Measurements from ENCODE around the gene PARD3. TPM values are rescaled to one million over a fixed set of nuclear protein-coding genes. Genes with fewer than 3 reads are reported as not detected.
"Not testable (repeated sequence)": the region's sequence is repeated elsewhere in the genome, so short reads cannot be mapped to it uniquely, and the experiment has no call there.

The PARD3 gene
- total RNA-seq, 1 donor = 4.8 TPM

DNA sequence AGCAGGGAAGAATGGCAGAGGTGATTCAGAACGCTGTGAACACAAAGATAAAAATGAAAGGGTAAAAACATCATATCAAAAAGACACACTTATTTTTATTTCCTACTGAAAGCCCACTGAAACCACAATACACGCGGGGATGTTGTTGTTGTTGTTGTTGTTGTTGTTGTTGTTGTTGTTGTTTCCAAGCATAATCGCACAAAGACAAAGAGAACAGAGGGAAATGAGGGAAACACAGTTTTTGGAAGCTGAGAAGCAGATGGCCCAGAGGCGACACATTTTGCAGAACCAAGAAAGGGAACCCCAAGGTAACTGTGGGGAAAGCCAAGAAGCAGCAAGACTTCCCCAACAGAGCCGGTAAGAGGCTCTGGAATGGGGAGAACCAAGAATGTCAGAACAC, 113.9 kb downstream of the PARD3 start:
- Histone ChIP-seq H3K9me3 (ENCODE audit: low read depth, low read length) (no peaks in the 10 kb centered on the region), H3K4me3 (ENCODE audit: low read length) (no peak overlapping the region), H3K4me1 (ENCODE audit: insufficient read depth, low read length) (no peaks in the 10 kb centered on the region), H3K27me3 (ENCODE audit: insufficient read depth, low read length) (no peaks in the 10 kb centered on the region)

DNA sequence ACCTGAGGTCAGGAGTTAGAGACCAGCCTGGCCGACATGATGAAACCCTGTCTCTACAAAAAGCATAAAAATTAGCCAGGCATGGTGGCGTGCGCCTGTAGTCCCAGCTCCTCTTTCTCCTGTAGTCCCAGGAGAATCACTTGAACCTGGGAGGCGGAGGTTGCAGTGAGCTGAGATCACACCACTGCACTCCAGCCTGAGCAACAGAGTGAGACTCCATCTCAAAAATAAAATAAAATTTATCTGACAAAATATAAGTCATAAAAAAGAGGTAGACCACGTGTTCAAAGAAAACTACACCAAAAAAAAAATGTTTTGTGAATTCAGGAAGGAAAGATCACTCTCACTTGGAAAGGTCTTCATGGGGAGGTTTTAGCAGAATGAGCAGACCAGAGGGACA, 114.3 kb downstream of the PARD3 start:
- H3K4me1 ChIP-seq (ENCODE audit: insufficient read depth, low read length); H3K9me3 ChIP-seq (ENCODE audit: low read depth, low read length); H3K4me3 ChIP-seq (ENCODE audit: low read length); H3K27me3 ChIP-seq (ENCODE audit: insufficient read depth, low read length): not testable (repeated sequence)

GRCh38 chr10:34699904-34700517, 115.1 kb downstream of the PARD3 start:
- Histone ChIP-seq H3K4me3 (ENCODE audit: low read length) (no peak overlapping the region), H3K4me1 (ENCODE audit: insufficient read depth, low read length) (no peaks in the 10 kb centered on the region), H3K9me3 (ENCODE audit: low read depth, low read length) (no peaks in the 10 kb centered on the region), H3K27me3 (ENCODE audit: insufficient read depth, low read length) (no peaks in the 10 kb centered on the region)

DNA sequence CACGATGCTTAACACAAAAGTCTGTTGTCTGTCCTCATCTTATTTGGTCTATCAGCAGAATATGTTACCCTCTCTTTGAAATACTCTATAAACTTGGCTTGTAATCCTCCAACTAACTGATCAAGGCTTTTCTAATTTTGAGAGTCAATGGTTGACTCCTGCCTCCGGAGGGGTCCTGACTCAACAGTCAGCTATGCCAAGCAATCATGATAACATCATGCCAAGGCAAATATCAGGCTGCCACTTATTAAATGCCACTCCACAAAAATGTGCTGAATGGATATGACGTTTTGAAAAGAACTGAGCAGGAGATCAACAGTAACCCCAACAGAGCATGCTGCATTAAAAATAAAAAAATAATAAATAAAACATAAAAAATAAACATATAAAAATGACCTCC, 116.1 kb downstream of the PARD3 start:
- Histone ChIP-seq H3K9me3 (ENCODE audit: low read depth, low read length) (no peaks in the 10 kb centered on the region), H3K4me3 (ENCODE audit: low read length) (no peak overlapping the region), H3K27me3 (ENCODE audit: insufficient read depth, low read length) (no peaks in the 10 kb centered on the region), H3K4me1 (ENCODE audit: insufficient read depth, low read length) (no peaks in the 10 kb centered on the region)

DNA sequence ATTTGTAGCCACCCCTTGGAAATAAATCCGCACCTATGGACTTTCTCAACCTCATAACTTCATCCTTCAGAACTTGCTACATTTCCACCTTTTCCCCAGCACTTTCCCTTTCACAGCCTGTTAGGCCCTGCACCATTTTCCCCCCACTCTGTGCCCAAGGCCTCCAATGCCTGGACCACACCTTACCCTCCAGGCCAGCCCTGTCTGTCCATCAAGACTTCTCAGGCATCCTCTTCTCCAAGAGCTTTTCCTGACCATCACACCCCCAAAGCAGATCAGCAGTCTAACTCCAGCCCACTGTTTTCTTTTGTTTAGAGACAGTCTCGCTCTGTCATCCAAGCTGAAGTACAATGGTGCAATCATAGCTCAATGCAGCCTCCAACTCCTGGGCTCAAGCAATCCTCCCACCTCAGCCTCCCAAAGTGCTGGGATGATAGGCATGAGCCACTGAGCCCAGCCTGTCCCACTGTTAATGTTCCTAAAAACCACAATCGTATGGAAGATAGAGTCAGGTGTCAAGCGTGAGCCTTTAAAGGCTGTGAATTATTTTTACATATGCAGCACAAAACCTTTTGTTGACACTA, 116.8 kb downstream of the PARD3 start:
- no peaks in the 10 kb centered on the region for H3K9me3 ChIP-seq (ENCODE audit: low read depth, low read length)
- H3K4me3 ChIP-seq (ENCODE audit: low read length) = no peak overlapping the region
- no peaks in the 10 kb centered on the region for H3K27me3 ChIP-seq (ENCODE audit: insufficient read depth, low read length)
- no peaks in the 10 kb centered on the region for H3K4me1 ChIP-seq (ENCODE audit: insufficient read depth, low read length)

DNA sequence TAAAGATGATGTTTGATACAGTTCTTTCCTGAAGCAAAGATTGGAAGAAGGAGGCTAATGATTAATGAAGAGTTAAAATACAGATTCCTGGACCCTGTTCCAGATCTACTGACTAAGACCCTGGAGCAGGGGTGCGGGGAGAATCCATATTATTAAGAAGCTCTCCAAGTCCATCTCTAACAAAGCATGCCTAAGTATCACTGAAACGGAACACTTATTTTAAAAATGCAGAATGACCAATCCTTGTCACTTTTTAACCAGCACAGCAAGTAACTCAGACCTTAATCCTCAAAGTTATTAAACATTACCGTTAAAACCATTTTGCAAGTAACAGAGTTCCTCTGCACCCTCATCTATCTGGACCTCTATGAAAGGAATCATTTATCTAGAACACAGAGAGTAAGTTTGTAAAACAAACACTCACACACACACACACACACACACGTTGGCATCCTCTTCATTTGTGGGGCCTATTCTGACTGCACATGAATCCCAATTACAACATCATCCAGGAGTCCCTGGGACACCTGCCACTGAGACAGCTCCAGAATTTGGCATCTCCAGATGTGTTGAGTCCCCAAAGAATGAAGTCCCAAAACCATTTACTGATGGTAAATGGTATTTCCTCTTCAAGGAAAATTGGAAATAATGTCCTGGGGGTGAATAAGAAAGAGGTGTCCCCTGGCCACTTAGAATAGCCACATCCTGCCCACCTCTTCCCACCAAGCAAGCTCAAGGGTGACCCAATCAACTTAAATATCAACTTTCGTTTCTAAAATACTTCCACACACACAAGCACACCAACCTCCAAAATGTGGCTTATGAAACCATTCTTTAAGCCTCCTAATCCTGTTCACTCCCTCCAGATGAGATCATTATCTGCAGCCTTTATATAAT, 117.5 kb downstream of the PARD3 start:
- H3K27me3 ChIP-seq (ENCODE audit: insufficient read depth, low read length) = no peaks in the 10 kb centered on the region
- H3K4me3 ChIP-seq (ENCODE audit: low read length) = no peak overlapping the region
- H3K4me1 ChIP-seq (ENCODE audit: insufficient read depth, low read length) = no peaks in the 10 kb centered on the region

GRCh38 chr10:34696423-34696822, 118.7 kb downstream of the PARD3 start:
- no peaks in the 10 kb centered on the region for H3K27me3 ChIP-seq (ENCODE audit: insufficient read depth, low read length)
- H3K9me3 ChIP-seq (ENCODE audit: low read depth, low read length) = no peaks in the 10 kb centered on the region
- H3K4me3 ChIP-seq (ENCODE audit: low read length) = no peak overlapping the region
- no peaks in the 10 kb centered on the region for H3K4me1 ChIP-seq (ENCODE audit: insufficient read depth, low read length)

More for the DNA sequence above, 117.5 kb downstream of the PARD3 start:
- no peaks in the 10 kb centered on the region for H3K9me3 ChIP-seq (ENCODE audit: low read depth, low read length)

DNA sequence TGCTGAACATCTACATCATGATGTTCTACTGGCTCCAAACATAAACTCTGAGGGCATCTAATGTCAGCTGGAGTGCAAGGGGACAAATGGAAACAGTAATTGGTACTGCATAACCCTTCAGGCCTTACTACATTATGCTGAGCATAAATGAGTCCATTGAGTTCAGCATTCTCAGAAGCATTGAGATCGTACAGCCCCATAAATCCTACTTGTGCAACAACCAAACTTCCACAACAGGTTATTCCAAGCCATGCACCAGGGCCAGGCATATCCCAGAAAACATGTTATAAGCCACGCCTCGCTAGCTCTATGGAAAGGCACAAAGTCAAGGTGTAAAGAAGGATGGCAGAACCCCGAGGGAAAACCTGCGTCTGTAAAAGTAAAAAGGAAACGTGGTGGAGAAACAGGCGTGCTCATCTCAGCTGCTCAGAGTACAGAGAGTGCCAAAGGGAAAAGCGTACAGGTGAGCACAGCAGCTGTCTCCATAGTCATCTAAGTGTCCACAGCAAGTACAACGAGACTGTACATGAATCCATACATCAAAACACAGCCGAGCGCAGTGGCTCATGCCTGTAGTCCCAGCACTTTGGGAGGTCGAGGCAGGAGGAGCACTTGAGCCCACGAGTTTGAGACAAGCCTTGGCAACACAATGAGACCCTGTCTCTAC, 124.6 kb downstream of the PARD3 start:
- no peak overlapping the region for H3K4me3 ChIP-seq (ENCODE audit: low read length)
- no peaks in the 10 kb centered on the region for H3K4me1 ChIP-seq (ENCODE audit: insufficient read depth, low read length)
- H3K9me3 ChIP-seq (ENCODE audit: low read depth, low read length) = no peaks in the 10 kb centered on the region
- no peaks in the 10 kb centered on the region for H3K27me3 ChIP-seq (ENCODE audit: insufficient read depth, low read length)

- H3K4me3 ChIP-seq (ENCODE audit: low read length) = no peak overlapping the region
- no peaks in the 10 kb centered on the region for H3K27me3 ChIP-seq (ENCODE audit: insufficient read depth, low read length)
- no peaks in the 10 kb centered on the region for H3K9me3 ChIP-seq (ENCODE audit: low read depth, low read length)
- H3K4me1 ChIP-seq (ENCODE audit: insufficient read depth, low read length) = no peaks in the 10 kb centered on the region
Measured at GRCh38 chr10:34689053-34689452, 126.0 kb downstream of the PARD3 start.

- no peaks in the 10 kb centered on the region for H3K9me3 ChIP-seq (ENCODE audit: low read depth, low read length)
Measured at GRCh38 chr10:34687434-34688210, 127.5 kb downstream of the PARD3 start.

GRCh38 chr10:34682580-34682979, 132.5 kb downstream of the PARD3 start:
- H3K9me3 ChIP-seq (ENCODE audit: low read depth, low read length) = no peaks in the 10 kb centered on the region
- H3K4me1 ChIP-seq (ENCODE audit: insufficient read depth, low read length) = no peaks in the 10 kb centered on the region
- no peaks in the 10 kb centered on the region for H3K27me3 ChIP-seq (ENCODE audit: insufficient read depth, low read length)
- no peak overlapping the region for H3K4me3 ChIP-seq (ENCODE audit: low read length)

More at GRCh38 chr10:34687434-34688210, 127.5 kb downstream of the PARD3 start:
- H3K4me3 ChIP-seq (ENCODE audit: low read length) = no peak overlapping the region
- H3K27me3 ChIP-seq (ENCODE audit: insufficient read depth, low read length) = no peaks in the 10 kb centered on the region
- no peaks in the 10 kb centered on the region for H3K4me1 ChIP-seq (ENCODE audit: insufficient read depth, low read length)

DNA sequence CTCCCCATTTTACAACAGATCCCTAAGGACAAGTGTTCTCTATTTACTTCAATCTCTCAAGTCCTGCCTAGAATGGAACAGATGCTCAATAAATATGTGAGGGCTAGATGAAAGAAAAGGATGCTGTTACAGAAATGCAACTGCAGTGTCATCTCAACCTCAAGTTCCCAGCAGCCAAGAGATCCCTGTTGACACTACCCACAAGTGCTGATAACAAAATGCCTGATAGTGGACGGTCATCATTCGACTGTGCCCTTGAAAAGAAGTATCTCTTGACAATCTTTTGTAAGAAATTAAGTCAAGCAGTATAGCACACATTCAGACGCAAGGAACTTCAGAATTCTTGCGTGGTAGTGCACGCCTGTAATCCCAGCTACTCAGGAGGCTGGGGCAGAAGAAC, 133.2 kb downstream of the PARD3 start:
- Histone ChIP-seq H3K4me3 (ENCODE audit: low read length) (no peak overlapping the region), H3K9me3 (ENCODE audit: low read depth, low read length) (no peaks in the 10 kb centered on the region), H3K27me3 (ENCODE audit: insufficient read depth, low read length) (no peaks in the 10 kb centered on the region), H3K4me1 (ENCODE audit: insufficient read depth, low read length) (no peaks in the 10 kb centered on the region)

DNA sequence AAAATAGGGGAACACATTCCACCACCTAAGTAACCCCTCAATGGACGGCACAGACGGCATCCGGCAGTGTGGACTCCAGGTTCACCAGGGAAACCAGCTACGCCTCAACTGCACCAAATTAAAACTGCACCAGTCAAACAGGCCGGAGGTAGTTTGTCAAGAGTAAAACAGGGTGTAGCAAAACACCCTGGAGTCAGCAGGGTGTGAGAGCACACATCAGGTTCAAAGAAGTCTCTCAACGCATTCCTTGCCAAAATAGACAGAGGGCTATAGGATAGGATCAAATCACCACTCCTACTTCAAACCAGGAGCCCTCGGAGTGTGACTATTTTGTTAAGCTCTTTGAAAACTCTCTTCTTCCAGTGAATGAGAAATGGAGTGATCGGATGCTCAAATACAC, 135.9 kb downstream of the PARD3 start:
- H3K4me1 ChIP-seq (ENCODE audit: insufficient read depth, low read length) = no peaks in the 10 kb centered on the region
- H3K4me3 ChIP-seq (ENCODE audit: low read length) = no peak overlapping the region
- H3K27me3 ChIP-seq (ENCODE audit: insufficient read depth, low read length) = no peaks in the 10 kb centered on the region
- H3K9me3 ChIP-seq (ENCODE audit: low read depth, low read length) = no peaks in the 10 kb centered on the region

GRCh38 chr10:34677591-34677990, 137.5 kb downstream of the PARD3 start:
- H3K4me1 ChIP-seq (ENCODE audit: insufficient read depth, low read length) = no peaks in the 10 kb centered on the region
- no peaks in the 10 kb centered on the region for H3K9me3 ChIP-seq (ENCODE audit: low read depth, low read length)
- no peak overlapping the region for H3K4me3 ChIP-seq (ENCODE audit: low read length)
- no peaks in the 10 kb centered on the region for H3K27me3 ChIP-seq (ENCODE audit: insufficient read depth, low read length)

All from mononuclear cell (primary cell).